ENCODE measurements around the gene LONP1. TPM values are rescaled to one million over a fixed set of nuclear protein-coding genes. Genes with fewer than 3 reads are reported as not detected.

LONP1 gene
- total and polyA plus RNA-seq, 2 experiments from 2014 or later = 110 to 151 TPM

GRCh38 chr19:5727453-5728050 lies 7.6 kb upstream of the LONP1 start:
- Histone ChIP-seq H3K27ac (no peak overlapping the region), H3K4me3 (no peak overlapping the region), H3K27me3 (no peaks in the 10 kb centered on the region), H3K36me3 (no peaks in the 10 kb centered on the region), H3K4me1 (ENCODE audit: low read depth) (no peaks in the 10 kb centered on the region), H3K9me3 (ENCODE audit: low read depth) (no peaks in the 10 kb centered on the region)
- no peak for TF ChIP-seq CTCF (IDR thresholded peaks at IDR 0.05; ENCODE audit: low read depth, low read length)
- no peak for DNase-seq (ENCODE audit: low read depth in 1 of 2, low spot score in 1 of 2)

- peaks cover 6% of the 10 kb centered on the region for H3K4me1 ChIP-seq (ENCODE audit: low read depth)
- TF ChIP-seq CTCF (IDR thresholded peaks at IDR 0.05; ENCODE audit: low read depth, low read length) = no peak
- peak overlapping the region; percentile 93 for H3K27ac ChIP-seq
- H3K9me3 ChIP-seq (ENCODE audit: low read depth) = no peaks in the 10 kb centered on the region
- peak overlapping the region; percentile 94 for H3K4me3 ChIP-seq
- no peaks in the 10 kb centered on the region for H3K27me3 ChIP-seq
- peak in 1 of 2 donors; percentile 34 for DNase-seq (ENCODE audit: low read depth in 1 of 2, low spot score in 1 of 2)
- no peaks in the 10 kb centered on the region for H3K36me3 ChIP-seq
Measured at GRCh38 chr19:5719274-5719960, 529 bp downstream of the LONP1 start.

GRCh38 chr19:5718579-5719273 lies 1.2 kb downstream of the LONP1 start:
- peak overlapping the region; percentile 93 for H3K27ac ChIP-seq

GRCh38 chr19:5718037-5718578 lies 1.8 kb downstream of the LONP1 start:
- no peaks in the 10 kb centered on the region for H3K27me3 ChIP-seq
- peaks cover 1% of the 10 kb centered on the region for H3K36me3 ChIP-seq
- TF ChIP-seq CTCF (IDR thresholded peaks at IDR 0.05; ENCODE audit: low read depth, low read length) = no peak
- no peaks in the 10 kb centered on the region for H3K9me3 ChIP-seq (ENCODE audit: low read depth)
- DNase-seq (ENCODE audit: low read depth in 1 of 2, low spot score in 1 of 2) = peak in 1 of 2 donors; percentile 30
- peak overlapping the region; percentile 94 for H3K4me3 ChIP-seq
- peaks cover 6% of the 10 kb centered on the region for H3K4me1 ChIP-seq (ENCODE audit: low read depth)
- peak overlapping the region; percentile 93 for H3K27ac ChIP-seq

More at GRCh38 chr19:5718579-5719273, 1.2 kb downstream of the LONP1 start:
- H3K27me3 ChIP-seq = no peaks in the 10 kb centered on the region
- H3K9me3 ChIP-seq (ENCODE audit: low read depth) = no peaks in the 10 kb centered on the region
- no peak for TF ChIP-seq CTCF (IDR thresholded peaks at IDR 0.05; ENCODE audit: low read depth, low read length)
- H3K36me3 ChIP-seq = no peaks in the 10 kb centered on the region
- H3K4me1 ChIP-seq (ENCODE audit: low read depth) = peaks cover 6% of the 10 kb centered on the region
- DNase-seq (ENCODE audit: low read depth in 1 of 2, low spot score in 1 of 2) = peak in 1 of 2 donors; percentile 85
- peak overlapping the region; percentile 94 for H3K4me3 ChIP-seq

- no peak overlapping the region for H3K27ac ChIP-seq
Measured at GRCh38 chr19:5717215-5717935, 2.6 kb downstream of the LONP1 start.

More at GRCh38 chr19:5717215-5717935, 2.6 kb downstream of the LONP1 start:
- Histone ChIP-seq H3K9me3 (ENCODE audit: low read depth) (no peaks in the 10 kb centered on the region), H3K27me3 (no peaks in the 10 kb centered on the region), H3K4me3 (no peak overlapping the region), H3K4me1 (ENCODE audit: low read depth) (peaks cover 6% of the 10 kb centered on the region), H3K36me3 (peaks cover 8% of the 10 kb centered on the region)
- TF ChIP-seq CTCF (IDR thresholded peaks at IDR 0.05; ENCODE audit: low read depth, low read length) = no peak
- DNase-seq (ENCODE audit: low read depth in 1 of 2, low spot score in 1 of 2) = no peak
